Fibroblast of pulmonary artery (primary cell): ENCODE results near the gene FKBP10.
"Not testable (repeated sequence)": the region's sequence is repeated elsewhere in the genome, so short reads cannot be mapped to it uniquely, and the experiment has no call there.

Source experiments
- DNase-seq: peaks from one replicate; pipeline ENCODE4 v3.0.0-alpha.2; 2010; ENCODE audit warnings: low read depth
- H3K4me3 ChIP-seq: replicated peaks from 2 replicates; pipeline ENCODE4 v1.5.1; 2011; ENCODE audit warnings: low read depth, mild to moderate bottlenecking, control low read depth, low read length, moderate library complexity
- CTCF ChIP-seq: IDR thresholded peaks from 2 replicates; pipeline ENCODE4 v1.5.1; 2011; ENCODE audit warnings: mild to moderate bottlenecking, control low read depth, low read length, inconsistent platforms; ENCODE audit errors: missing control alignments

FKBP10 gene

GRCh38 chr17:41849251-41849990 is 36.6 kb downstream of the FKBP10 start:
- TF ChIP-seq CTCF: no peak
- H3K4me3 ChIP-seq: no peak overlapping the region
- no peak for DNase-seq

- not testable (repeated sequence) for DNase-seq, H3K4me3 ChIP-seq
Observed at GRCh38 chr17:41851382-41851781, 38.6 kb downstream of the FKBP10 start.

- no peak for TF ChIP-seq CTCF
- no peak overlapping the region for H3K4me3 ChIP-seq
- DNase-seq: no peak
Observed at GRCh38 chr17:41860254-41860931, 47.6 kb downstream of the FKBP10 start.

GRCh38 chr17:41863074-41863848 is 50.5 kb downstream of the FKBP10 start:
- DNase-seq: no peak
- peak overlapping the region; percentile 91 for H3K4me3 ChIP-seq
- TF ChIP-seq CTCF: no peak

GRCh38 chr17:41864498-41864835 is 51.7 kb downstream of the FKBP10 start:
- peak overlapping the region; percentile 91 for H3K4me3 ChIP-seq
- DNase-seq: peak; percentile 7
- no peak for TF ChIP-seq CTCF

GRCh38 chr17:41864836-41865595 is 52.2 kb downstream of the FKBP10 start, which contains the start of gene KLHL11:
TSS of gene KLHL11 (minus strand) at chr17:41865423. CDS start at chr17:41865370, 53 bp downstream.
- DNase-seq: peak; percentile 89
- peak within 1 kb of the TSS; percentile 91 for H3K4me3 ChIP-seq
- TF ChIP-seq CTCF: no peak

- TF ChIP-seq CTCF: no peak
- DNase-seq: no peak
- H3K4me3 ChIP-seq: peak overlapping the region; percentile 37
Observed at GRCh38 chr17:41865596-41865893, 52.7 kb downstream of the FKBP10 start.
